Endometrial microvascular endothelial cells (primary cell): ENCODE measurements around the gene TMPRSS5. TPM values are rescaled to one million over a fixed set of nuclear protein-coding genes. Genes with fewer than 3 reads are reported as not detected.

ENCODE experiments used
- in situ Hi-C: cut with HindIII; loops from 2 replicates; pipeline ENCODE4 v1.10.0; 2017; ENCODE audit warnings: low sequenced_read_pairs, low pct_unique_long_range_greater_than_20kb; ENCODE audit errors: inconsistent ontology term
- total RNA-seq: library from RNA; depleted of rRNA; stranded (reverse); fragments of >200 nt; gene quantifications from one replicate; pipeline ENCODE4 v1.2.3, GENCODE V29; 2015; ENCODE audit errors: inconsistent ontology term

TMPRSS5 gene
- total RNA-seq, 1 donor from 2014 or later, result not detected

DNA sequence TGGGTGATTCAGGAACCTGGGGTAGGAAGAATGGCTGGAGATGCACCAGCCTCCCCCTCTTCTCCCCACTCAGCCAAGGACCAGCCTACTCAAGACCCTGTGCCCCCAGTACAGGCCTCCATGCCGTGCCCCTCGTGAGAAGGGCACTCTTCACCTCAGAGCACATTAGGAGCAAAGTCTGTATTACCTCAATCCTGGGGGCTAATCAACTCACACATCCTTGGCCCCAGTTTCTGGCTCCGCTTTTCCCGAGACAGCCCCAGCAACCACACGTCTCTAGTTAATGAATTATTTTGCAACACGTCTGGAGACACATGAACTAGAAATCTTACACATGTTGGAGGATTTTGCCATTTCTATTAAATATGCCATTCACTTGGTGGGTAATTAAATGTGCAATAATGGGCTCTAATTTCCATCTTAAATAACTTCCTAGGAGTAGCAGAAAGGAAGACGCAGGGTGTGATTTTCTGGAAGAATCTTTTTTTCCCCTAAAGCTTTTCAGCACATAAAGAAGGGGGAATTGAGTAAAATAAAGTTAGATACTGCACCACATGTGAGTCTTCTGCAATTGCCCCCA lies 63.0 kb downstream of the TMPRSS5 start:
- in situ Hi-C loops, result no loop called here

DNA sequence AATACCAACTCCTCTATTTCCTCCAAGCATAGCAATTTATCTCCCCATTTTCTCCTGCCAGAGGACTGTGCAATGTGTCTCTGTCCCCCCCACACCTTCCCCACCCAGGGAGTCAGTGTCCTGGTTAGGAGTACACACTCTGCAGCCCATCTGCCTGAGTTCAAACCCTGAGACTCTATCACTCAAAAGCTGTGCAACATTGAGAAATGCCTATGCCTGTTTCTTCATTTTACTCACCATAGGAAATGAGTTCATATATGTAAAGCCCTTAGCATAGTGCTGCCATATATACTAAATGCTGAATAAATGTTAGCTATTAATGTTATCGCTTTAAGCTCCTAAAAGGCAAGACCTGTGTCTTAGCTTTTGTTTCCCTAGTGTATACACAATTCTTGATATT lies 64.0 kb downstream of the TMPRSS5 start:
- in situ Hi-C loops, result no loop called here

DNA sequence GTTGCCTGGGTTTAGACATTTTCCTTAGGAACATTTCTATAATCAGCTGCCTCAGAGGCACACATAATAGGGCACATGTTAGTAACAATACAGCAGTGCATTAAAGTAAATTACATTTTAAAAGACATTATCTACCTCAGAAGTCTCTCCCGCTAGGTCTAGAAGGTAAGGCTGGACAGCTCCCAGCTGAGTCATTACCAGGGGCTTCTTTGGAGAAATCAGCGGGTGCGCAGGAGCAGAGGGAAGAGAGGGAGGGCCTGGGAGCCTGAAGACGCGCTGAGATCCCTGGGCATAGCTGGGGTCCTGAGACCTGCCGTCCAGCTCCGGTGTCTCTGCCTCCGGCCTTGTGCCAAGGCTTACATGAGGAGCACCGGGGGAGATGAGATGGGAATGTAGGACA lies 67.7 kb downstream of the TMPRSS5 start:
- in situ Hi-C loops, result no loop called here

DNA sequence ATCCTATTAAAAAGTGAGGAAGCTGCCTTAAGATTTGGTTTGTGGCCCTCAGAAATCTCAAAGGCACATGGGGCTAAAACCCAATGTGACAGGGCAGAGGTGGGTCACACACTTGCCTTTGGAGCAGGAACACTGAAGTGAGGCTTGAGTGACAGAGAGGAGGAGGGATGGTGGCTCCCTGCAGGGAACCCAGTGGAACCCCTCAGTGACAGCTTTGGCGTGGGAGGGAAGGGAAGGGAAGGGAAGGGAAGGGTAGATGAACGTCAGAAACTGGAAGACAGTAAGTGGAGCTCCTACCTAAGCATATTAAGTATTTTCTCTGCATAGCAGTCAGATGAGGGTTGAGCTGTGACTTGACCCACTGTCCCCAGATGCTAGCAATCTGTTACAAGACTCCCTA lies 68.5 kb downstream of the TMPRSS5 start:
- in situ Hi-C loops, result no loop called here

Other genes starting within 250 kb of the TMPRSS5 start
- gene DRD2, start 230.9 kb downstream of the TMPRSS5 start, total RNA-seq, result not detected
- gene ZW10, start 67.4 kb upstream of the TMPRSS5 start, total RNA-seq, result 26.6 TPM
- not detected for gene CLDN25, start 73.5 kb upstream of the TMPRSS5 start, total RNA-seq
- gene USP28, start 169.3 kb upstream of the TMPRSS5 start, total RNA-seq, result 30.3 TPM
- gene HTR3B, start 198.5 kb upstream of the TMPRSS5 start, total RNA-seq, result not detected